ENCODE data around the gene SLK. TPM values are rescaled to one million over a fixed set of nuclear protein-coding genes. Genes with fewer than 3 reads are reported as not detected.

SLK gene
- total RNA-seq, 1 donor from 2014 or later = 122 TPM

- Mint-ChIP-seq H3K9me3 (ENCODE audit: unreplicated experiment) (no peaks in the 10 kb centered on the region), H3K27me3 (ENCODE audit: unreplicated experiment) (no peaks in the 10 kb centered on the region), H3K27ac (ENCODE audit: unreplicated experiment) (no peak overlapping the region), H3K4me3 (ENCODE audit: unreplicated experiment) (no peak overlapping the region), H3K4me1 (ENCODE audit: low read depth, unreplicated experiment) (no peaks in the 10 kb centered on the region), H3K36me3 (ENCODE audit: unreplicated experiment) (no peaks in the 10 kb centered on the region)
- no peak for TF ChIP-seq CTCF (IDR thresholded peaks at IDR 0.05; ENCODE audit: partially characterized antibody, unreplicated experiment)
- no peak for DNase-seq
These were observed 109.8 kb downstream of the SLK start for GRCh38 chr10:104076743-104077160.

- no peak for DNase-seq
- Mint-ChIP-seq H3K27me3 (ENCODE audit: unreplicated experiment) (no peaks in the 10 kb centered on the region), H3K36me3 (ENCODE audit: unreplicated experiment) (no peaks in the 10 kb centered on the region), H3K27ac (ENCODE audit: unreplicated experiment) (no peak overlapping the region), H3K9me3 (ENCODE audit: unreplicated experiment) (no peaks in the 10 kb centered on the region), H3K4me3 (ENCODE audit: unreplicated experiment) (no peak overlapping the region), H3K4me1 (ENCODE audit: low read depth, unreplicated experiment) (no peaks in the 10 kb centered on the region)
- TF ChIP-seq CTCF (IDR thresholded peaks at IDR 0.05; ENCODE audit: partially characterized antibody, unreplicated experiment) = no peak
These were observed 110.3 kb downstream of the SLK start for GRCh38 chr10:104077247-104077646.

- no peaks in the 10 kb centered on the region for H3K4me1 Mint-ChIP-seq (ENCODE audit: low read depth, unreplicated experiment)
- no peaks in the 10 kb centered on the region for H3K27me3 Mint-ChIP-seq (ENCODE audit: unreplicated experiment)
- H3K27ac Mint-ChIP-seq (ENCODE audit: unreplicated experiment) = no peak overlapping the region
- no peaks in the 10 kb centered on the region for H3K9me3 Mint-ChIP-seq (ENCODE audit: unreplicated experiment)
- no peak for DNase-seq
- no peak overlapping the region for H3K4me3 Mint-ChIP-seq (ENCODE audit: unreplicated experiment)
- no peak for TF ChIP-seq CTCF (IDR thresholded peaks at IDR 0.05; ENCODE audit: partially characterized antibody, unreplicated experiment)
- no peaks in the 10 kb centered on the region for H3K36me3 Mint-ChIP-seq (ENCODE audit: unreplicated experiment)
These were observed 110.8 kb downstream of the SLK start for GRCh38 chr10:104077663-104078151.

Small RNA genes within 50 kb of the gene (microRNA-seq; reads per million reads assigned to microRNA genes)
- gene MIR936 (ENCODE audit: unreplicated experiment) = not detected

Other genes starting within 250 kb of the SLK start
- gene SH3PXD2A, start 111.6 kb upstream of the SLK start, total RNA-seq (ENCODE audit: unreplicated experiment) = 16.7 TPM
- gene STN1, start 49.0 kb upstream of the SLK start, total RNA-seq (ENCODE audit: unreplicated experiment) = 57.1 TPM
- gene COL17A1, start 118.7 kb downstream of the SLK start, total RNA-seq (ENCODE audit: unreplicated experiment) = not detected
- gene SFR1, start 155.0 kb downstream of the SLK start, total RNA-seq (ENCODE audit: unreplicated experiment) = 4.7 TPM

Measured in glutamatergic neuron (in vitro differentiated cells).